ENCODE measurements around the gene OR2B2.
A peak's percentile ranks its signal among the peaks of the same experiment; 100 is the strongest.

The OR2B2 gene

DNA sequence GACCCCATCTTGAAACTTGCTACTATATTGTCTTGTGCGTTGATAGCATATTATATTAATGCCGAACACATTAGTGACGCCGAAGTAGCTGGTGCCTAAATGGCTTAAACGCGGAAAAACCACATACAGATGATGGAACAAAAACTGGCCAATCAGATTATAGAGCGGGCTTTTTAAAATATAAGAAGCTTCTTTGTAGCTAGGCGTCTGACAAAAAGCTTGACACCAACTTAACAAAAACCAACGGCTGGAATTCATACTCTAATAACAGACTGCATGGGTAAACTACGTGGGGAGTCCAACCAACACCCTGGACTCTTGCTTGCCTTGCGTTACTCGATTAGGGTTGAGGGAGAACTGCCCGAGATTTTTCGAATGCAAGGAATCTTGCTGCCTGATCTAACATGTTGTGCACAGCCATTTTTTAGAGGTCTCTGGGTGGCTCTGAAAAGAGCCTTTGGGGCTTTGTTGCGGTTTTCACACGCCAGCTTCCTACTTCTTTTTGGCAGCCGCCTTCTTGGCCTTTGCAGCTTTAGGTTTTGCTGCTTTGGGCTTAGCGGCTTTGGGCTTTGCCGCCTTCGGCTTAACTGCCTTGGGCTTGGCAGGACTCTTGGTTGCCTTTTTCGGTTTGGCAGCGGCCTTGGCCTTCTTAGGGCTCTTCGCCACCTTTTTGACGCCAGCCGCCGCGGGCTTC lies 45.7 kb downstream of the OR2B2 start:
- peak; percentile 70 for DNase-seq

DNA sequence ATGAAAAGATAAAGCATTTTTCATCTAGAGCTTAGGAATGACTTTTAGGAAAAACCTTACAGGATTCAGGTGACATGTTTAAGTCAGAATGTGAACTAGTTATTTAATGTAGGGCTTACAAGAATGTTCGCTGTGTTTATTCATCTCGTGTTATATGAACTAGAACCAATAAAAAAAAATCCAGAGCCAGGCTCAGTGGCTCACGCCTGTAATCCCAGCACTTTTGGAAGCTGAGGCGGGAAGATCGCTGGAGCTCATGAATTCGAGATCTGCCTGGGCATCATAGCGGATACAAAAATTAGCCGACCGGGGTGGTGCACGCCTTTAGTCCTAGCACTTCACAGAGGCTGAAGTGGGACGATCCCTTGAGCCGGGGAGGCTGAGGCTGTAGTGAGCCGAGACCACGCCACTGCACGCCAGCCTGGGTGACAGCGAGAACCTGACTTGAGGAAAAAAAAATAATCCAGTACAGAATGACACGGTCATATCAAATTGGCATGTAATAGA lies 46.3 kb downstream of the OR2B2 start:
- DNase-seq, result peak; percentile 73

GRCh38 chr6:27864906-27865849 lies 47.0 kb downstream of the OR2B2 start:
- peak; percentile 85 for DNase-seq

DNA sequence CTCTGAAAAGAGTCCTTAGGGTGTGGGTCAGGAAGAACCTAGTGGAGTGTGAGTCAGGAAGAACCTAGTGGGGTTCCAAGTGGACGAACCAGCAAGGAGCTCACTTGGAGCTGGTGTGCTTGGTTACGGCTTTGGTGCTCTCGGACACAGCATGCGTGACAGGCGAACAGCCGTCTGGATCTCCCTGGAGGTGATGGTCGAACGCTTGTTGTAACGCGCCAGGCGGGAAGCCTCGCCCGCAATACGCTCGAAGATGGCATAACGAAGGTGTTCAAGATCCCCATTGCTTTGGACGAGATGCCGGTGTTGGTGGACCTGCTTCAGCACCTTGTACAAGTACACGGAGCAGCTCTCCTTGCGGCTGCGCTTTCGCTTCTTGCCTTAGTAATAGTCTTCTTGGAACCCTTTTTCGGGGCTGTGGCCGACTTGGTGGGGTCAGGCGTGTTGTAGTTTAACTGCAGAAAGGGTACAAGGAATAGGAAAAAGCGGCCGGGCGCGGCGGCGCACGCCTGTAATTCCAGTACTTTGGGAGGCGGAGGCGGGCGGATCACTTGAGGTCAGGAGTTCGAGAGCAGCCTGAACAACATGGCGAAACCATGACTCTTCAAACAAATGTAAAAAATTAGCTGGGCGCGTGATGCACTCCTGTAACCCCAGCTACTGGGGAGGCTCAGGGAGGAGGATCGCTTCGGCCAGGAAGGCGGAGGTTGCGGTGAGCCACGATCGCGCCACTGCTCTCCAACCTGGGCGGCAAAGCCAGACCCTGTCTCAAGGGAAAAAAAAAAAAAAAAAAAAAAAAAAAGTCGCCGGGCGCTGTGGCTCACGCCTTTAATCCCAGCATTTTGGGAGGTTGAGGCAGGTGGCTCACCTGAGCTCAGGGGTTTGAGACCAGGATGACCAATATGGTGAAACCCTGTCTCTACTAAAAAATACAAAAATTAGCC lies 48.0 kb downstream of the OR2B2 start:
- no peak for DNase-seq

DNA sequence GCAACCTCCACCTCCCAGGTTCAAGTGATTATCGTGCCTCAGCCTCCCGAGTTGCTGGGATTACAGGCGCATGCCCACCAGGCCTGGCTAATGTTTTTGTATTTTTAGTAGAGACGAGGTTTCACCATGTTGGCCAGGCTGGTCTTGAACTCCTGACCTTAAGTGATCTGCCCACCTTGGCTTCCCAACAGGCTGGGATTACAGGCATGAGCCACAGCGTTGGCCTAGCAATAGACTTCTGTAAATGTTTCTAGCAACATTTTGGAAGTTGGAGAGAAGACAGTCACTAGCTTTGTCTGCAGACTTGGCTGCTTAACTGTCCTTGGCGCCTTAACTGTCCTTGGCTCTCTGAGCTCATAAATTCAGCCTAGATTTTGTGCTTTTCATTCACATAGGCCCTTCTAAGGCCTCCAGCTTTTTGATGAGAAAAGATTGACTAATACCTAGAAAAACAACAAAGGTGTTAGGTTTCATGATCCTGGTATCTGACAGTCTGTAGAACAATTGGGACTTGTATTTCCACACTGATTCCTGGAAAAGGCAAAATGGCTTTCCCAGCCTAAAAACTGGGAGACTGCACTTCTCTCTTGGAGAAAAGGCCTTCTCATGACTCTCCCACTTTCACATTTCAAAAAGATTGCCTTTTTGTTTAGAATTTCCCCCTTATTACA lies 49.7 kb downstream of the OR2B2 start:
- DNase-seq, result no peak

DNA sequence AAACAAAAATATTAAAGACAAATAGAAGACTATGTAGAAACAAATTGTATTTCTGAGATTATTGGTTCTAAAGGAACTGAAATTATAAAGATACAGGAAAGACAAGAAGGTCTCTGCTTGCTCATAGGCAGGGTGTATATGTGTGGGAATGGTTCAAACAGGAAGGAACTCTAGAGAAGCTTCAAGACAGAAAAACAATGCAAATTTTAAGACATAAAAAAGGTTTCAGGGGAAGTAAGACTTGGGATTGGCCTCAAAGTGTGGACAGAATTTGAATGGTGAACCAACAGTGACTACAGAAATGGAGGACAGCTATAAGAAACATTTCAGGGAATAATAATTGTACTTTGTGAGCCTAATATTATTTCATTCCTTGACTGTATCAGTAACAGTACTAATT lies 50.3 kb downstream of the OR2B2 start:
- DNase-seq, result no peak

DNA sequence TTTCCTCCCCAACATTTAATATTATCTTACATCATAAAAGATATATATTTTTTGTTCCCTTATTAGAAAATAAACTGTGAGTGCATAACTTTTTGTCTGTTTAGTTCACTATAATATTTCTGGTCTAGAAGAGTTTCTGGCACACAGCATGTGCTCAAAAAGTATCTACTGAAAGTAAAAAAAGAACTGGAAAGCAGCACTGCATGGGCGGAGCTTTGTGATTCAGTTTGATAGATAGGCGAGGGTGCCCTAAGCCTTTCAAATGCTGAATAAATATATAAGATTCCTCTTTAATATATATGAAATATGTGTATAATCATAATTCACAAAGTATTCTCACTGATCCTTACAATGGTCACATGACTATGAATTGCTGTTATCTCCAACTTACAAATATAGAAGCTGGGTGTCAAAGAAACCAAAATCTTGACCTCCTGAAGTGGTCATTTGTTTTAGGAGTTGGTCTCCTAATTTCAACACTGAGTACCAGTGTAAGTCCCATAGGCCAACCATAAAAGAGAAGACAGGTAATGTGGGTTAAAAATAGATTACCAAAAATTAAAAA lies 50.8 kb downstream of the OR2B2 start:
- DNase-seq, result no peak
